HEK293T (cell line): Measurements from ENCODE around the gene DUOXA1.

Experiments used
- CTBP1 ChIP-seq: fragments of 450-650 bp; IDR thresholded peaks from 2 replicates; pipeline ENCODE4 v1.6.1; 2016; ENCODE audit warnings: borderline replicate concordance
- FOXA1 ChIP-seq: fragments of 450-650 bp; IDR thresholded peaks from 2 replicates; pipeline ENCODE4 v1.6.1; 2016; ENCODE audit warnings: mild to moderate bottlenecking
- FOXK2 ChIP-seq: fragments of 450-650 bp; IDR thresholded peaks from 2 replicates; pipeline ENCODE4 v1.6.1; 2016; ENCODE audit warnings: mild to moderate bottlenecking
- FOXM1 ChIP-seq: fragments of 450-650 bp; IDR thresholded peaks from 2 replicates; pipeline ENCODE4 v1.6.1; 2017; ENCODE audit warnings: mild to moderate bottlenecking, borderline replicate concordance
- HDGF ChIP-seq: fragments of 450-650 bp; IDR thresholded peaks from 2 replicates; pipeline ENCODE4 v1.6.1; 2017; ENCODE audit warnings: antibody characterized with exemption, borderline replicate concordance
- LEF1 ChIP-seq: fragments of 450-650 bp; IDR thresholded peaks from 2 replicates; pipeline ENCODE4 v1.6.1; 2017; ENCODE audit warnings: mild to moderate bottlenecking, borderline replicate concordance
- SP1 ChIP-seq: fragments of 450-650 bp; IDR thresholded peaks from 2 replicates; pipeline ENCODE4 v1.6.1; 2017
- ZNF384 ChIP-seq: fragments of 450-650 bp; IDR thresholded peaks from 2 replicates; pipeline ENCODE4 v1.6.1; 2016

DNA sequence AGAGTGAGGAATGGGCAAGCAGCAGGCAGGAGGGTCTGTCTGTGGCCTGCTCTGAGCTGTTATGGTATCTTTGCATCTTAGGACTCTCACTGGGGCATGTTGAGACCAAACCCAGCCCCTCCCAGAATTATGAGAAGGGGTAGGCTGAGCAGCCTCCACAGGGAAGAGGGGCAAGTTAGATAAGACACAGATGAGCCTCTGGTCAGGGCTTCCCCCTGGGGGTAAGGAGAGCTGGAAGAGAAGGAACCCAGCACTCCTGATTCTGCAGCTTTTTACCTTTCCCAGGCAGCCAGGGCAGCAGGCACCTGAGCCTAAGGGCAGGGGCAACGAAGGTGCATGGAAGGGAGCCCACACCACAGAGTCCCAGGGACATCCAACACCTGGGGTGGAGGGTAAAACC, 19.4 kb upstream of the DUOXA1 start:
- TF ChIP-seq SP1 (no peak), LEF1 (no peak), FOXM1 (no peak), HDGF (no peak), ZNF384 (no peak), FOXK2 (no peak), CTBP1 (no peak), FOXA1 (no peak)
